GM10266 (cell line): ENCODE measurements around the gene CFAP65.

ENCODE experiments used
- DNase-seq: peaks from one replicate; pipeline ENCODE4 v3.0.0; 2012; ENCODE audit errors: extremely low spot score
- CTCF ChIP-seq: IDR thresholded peaks from 2 replicates; pipeline ENCODE4 v1.5.1; 2012; ENCODE audit warnings: mild to moderate bottlenecking, low read depth; ENCODE audit not compliant: control insufficient read depth, insufficient read depth; ENCODE audit errors: missing control alignments

Gene CFAP65

DNA sequence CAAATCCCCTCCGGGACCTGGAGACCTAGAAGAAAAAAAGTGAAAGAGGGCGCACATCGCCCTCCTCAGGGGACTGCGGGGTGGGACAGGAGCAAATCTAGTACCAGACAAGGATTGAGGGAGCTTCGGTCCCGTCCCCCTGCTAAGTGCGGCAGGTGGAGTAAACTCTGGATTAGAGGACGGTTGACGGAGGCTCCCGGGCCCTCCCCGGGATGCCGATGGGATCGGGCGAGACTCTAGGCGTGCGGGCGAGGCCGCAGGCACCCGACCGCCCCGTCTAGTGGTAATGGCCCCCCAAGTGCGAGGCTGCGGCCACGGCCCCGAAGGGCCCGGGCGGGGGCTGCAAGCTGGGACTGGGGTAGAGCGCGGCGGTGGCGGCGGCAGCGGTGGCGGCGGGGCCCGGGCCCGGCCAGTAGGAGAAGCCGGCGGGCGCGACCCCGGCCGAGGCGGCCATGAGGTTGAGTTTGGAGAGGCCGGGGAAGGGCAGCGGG, 59.9 kb downstream of the CFAP65 start:
- TF ChIP-seq CTCF, result no peak
- no peak for DNase-seq

DNA sequence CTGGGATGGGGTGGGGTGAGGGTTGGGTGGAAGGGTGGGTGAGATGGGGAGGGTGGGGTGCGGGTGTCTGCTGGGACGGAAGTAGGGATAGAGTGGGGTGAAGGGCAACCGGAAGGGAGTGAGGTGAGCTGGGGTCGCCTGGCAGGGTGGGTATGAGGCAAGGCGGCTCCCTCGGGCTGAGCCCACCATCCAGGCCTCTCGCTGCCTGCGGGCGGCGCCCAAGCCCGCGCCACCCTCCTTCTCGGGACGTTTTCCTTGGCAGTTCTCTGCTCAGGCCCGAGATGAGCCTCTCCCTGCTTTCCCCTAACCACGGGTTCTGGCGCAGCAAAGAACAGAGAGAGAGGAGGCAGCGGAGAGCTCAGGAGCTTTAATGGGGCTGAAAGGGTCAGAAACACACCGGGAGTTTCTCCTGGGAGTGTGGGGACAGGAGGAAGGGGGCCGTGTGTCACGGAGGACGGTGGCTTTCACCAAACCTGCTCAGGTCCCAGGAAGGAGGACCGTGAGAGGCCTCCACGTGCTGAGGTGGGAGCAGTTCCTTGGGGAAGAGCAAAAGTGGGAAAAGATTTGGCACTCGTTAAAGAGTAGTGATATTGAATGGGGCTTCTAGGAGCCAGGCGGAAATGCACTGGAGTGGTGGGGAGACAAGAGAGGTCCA, 60.5 kb downstream of the CFAP65 start:
- DNase-seq, result peak; percentile 29
- TF ChIP-seq CTCF, result peak; percentile 29

- peak; percentile 89 for DNase-seq
- peak; percentile 94 for TF ChIP-seq CTCF
Measured at GRCh38 chr2:218979846-218980734, 61.2 kb downstream of the CFAP65 start.

DNA sequence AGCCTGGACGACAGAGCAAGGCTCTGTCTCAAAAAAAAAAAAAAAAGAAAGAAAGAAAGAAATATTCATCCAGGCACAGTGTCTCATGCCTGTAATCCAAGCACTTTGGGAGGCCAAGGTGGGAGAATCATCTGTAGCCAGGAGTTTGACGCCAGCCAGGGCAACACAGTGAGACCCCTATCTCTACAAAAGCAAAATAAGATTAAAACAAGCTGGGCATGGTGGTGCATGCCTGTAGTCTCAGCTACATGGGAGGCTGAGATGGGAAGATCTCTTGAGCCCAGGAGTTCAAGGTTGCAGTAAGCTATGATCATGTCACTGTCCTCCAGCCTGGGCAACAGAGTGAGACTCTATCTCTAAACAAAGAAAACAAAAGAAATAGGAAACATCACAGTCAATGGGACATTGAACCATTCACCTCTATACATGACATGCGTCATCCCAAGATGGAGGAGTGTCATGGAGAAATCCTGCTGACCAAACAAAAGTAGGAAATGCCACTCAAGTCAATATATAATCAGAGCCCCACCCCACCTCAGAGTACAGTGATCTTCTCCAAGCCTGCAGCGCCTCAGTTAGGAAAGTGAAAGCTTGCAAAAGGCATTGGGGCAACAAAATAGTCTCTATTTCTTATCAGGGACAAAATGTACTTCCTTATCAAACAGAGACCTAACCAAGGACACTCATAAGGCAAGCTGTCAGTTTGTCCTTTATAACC, 66.1 kb downstream of the CFAP65 start:
- no peak for TF ChIP-seq CTCF
- no peak for DNase-seq

DNA sequence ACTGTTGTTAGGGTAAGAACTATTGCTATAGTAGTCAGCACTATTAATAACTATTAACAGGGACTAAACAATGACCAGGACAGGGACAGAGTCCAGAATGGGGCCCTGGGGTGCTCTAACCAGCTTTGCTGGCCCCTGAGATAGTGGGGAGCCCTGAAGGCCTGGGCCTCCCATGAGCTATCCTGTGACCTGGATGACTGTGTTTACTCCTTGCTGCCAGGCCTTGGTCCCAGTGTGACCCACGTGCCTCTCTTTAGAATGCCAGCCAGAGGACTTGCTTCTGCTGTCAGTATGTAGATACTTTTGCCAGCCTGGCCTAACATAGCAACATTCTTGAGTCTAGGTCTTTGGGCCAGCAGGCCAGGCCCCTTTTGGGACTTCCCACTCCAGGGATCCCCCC, 70.4 kb downstream of the CFAP65 start:
- no peak for TF ChIP-seq CTCF
- DNase-seq, result no peak

- no peak for TF ChIP-seq CTCF
- no peak for DNase-seq
Measured at GRCh38 chr2:218964041-218964771, 77.1 kb downstream of the CFAP65 start.
